Head of caudate nucleus (tissue), 42 donors: ENCODE data around the gene CMAS.

Experiments
- DNase-seq, 42 donors: peaks; one replicate each; pipeline versions ENCODE4 v3.0.0 to v3.0.0-alpha.2; 2020 to 2021; ENCODE audit warnings: mixed read lengths in 7 of 42
- intact Hi-C: fragments of 100-400 bp; cut with DNase I; formaldehyde crosslinking; loops from one replicate; pipeline ENCODE4 v1.15.0; 2022

CMAS gene

DNA sequence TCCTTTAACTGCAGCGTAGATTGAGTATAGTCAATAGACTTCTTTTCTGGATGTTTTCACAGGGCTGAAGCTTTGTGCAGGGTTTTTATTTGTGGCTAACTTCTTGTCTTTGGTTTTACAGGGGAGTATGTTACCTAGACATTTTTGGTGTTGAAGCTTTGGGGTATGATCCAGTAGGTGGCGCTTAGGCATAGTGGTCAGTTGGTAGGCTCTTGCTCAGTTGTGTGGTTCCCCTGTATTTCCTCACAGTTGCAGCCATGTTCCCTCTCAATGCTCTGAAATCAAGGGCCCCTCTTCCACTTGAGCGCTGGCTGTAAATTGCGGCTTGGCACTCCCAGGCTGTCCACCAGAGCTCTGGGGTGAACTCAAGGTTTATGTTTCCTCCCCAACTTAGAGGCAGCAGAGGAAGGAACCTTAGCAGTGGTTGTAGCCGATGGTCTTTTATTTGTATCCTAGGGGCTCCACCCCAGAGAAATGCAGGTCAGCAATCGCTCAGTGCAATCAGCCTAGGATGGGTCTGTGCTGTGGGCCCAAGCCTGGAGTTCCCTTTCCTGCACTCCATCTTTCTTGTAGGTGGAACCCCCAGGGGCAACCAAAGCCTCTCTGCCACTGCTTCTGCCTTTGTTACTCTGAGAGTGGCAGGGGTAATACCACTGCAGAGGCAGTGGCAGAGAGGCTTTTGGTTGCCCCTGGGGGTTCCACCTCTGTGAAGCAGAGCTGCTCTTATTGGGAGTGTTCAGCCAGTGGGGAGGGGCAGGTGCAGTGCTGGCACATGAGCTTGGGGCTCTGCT, 55.1 kb downstream of the CMAS start:
- peak in 28 of 42 donors; percentile 20 to 79 (median 47) for DNase-seq
- intact Hi-C loops = loop anchor here (5.0 kb wide), 1 partner anchor 236 kb away; no protein-coding TSS in a partner anchor

DNA sequence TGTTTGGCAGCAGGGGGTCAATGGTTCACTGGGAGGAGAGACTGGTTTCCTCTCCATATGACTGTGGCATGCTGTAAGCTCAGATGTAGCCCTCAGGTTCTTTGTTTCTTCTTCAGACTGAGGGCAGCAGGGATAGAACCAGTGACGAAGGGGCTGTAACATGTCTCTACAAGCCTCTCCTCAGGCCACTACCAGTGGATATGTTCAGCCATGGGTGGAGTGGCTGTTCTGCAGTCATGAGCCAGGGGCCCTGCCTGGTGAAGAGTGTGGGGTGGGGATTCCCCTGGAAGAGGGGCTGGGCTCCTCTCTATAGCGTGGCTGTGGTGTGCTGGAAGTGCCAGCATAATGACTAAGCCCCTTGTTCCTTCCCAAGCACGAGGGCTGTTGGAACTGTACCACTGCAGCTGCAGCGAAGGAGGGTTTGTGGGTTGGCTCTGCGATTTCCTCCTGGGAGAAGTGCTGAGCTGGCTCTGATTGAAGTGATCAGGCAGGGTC, 55.8 kb downstream of the CMAS start:
- peak; percentile 10 to 87 (median 61) for DNase-seq
- intact Hi-C loops = loop anchor here (5.0 kb wide), 1 partner anchor 236 kb away; no protein-coding TSS in a partner anchor

- intact Hi-C loops = loop anchor here (5.0 kb wide), 1 partner anchor 234 kb away; no protein-coding TSS in a partner anchor
- no peak for DNase-seq
Observed at GRCh38 chr12:22103418-22103817, 57.4 kb downstream of the CMAS start.

DNA sequence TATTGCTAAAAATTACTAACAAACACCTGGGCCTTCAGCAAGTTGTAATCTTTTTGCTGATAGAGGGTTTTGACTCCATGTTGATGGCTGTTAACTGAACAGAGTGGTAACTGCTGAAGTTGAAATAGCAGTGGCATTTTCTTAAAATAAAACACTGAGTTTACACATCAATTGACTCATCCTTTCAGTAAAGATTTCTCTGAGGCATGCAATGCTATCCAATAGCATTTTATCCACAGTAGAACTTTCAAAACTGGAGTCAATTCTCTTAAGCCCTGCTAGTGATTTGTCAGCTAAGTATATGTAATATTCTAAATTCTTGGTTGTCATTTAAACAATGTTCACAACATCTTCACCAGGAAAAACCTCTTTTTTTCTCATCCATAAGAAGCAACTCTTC, 59.5 kb downstream of the CMAS start:
- DNase-seq = no peak
- intact Hi-C loops = no loop called here

DNA sequence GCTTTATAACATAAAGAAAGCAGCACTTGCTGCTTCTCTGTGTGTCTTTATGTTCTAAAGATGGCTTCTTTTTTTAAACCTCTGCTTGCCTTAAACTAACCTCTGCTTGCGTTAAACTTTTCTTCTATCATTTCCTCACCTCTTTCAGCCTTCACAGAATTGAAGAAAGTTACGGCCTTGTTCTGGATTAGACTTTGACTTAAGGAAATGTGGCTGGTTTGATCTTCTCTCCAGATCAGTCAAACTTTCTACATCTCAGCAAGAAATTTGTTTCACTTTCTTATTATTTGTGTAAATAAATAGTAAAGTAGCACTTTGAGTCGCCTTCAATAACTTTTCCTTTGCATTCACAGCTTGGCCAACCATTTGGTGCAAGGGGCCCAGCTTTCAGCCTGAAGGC, 64.2 kb downstream of the CMAS start:
- intact Hi-C loops = no loop called here
- DNase-seq = no peak
